ENCODE data around the gene RIMBP2.

RIMBP2 gene

DNA sequence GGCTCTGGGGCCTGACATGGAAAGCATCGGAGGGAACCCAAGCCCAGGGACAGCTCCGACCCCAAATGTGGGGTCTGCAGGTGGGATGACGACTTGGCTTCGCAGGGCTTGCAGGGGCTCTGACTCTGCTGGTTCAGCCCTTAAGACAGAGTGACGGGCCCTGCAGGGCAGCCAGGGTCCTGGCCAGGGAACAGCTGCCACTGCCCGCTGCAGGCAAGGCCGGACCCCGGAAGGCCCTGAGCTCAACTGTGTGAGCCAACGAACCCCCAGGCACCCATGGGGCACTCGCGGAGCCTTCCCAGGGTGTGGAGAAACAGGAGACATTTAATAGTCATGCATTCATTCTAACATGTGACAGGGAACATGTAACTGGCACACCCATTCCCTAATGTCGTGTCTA, 257.8 kb downstream of the RIMBP2 start:
- no peak for DNase-seq

GRCh38 chr12:130457215-130457614, 258.9 kb downstream of the RIMBP2 start:
- no peak for DNase-seq

DNA sequence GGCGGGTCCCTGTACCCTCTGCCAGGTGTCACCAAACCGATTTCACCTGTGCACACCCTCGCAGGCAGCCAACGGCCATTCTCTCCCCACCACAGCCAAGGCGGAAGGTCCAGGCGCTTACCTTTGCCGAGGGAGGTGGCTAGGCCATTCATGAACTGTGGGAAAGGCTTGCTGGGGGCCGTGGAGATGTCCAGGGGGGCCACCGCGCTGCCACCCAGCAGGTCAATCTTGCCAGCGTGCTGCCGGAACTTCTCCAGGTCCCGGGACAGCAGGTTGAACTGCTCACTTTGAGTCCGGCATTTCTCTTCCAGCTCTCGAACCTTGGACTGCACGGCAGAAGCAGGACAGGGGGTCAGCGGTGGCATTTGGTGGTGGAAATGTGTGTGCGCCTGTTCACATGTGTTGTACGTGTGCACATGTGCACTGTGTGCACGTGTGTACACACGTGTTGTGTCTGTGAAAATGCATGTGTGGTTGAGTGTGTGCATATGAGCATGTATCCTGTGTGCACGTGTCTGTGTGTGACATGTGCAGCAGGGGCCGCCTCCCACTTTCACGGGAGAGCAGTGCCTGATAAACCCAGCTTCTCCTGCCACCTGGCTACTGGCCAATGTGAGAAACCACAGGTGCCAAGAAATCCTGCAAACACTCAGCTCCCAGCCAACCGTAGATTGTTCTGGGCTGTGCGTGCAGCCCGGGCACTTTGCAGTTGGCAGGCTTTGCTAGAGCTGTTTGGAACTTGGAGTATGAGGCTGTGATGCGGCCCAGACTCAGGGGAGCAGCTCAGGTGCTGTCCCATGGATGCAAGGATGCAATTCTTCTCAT, 259.5 kb downstream of the RIMBP2 start:
- no peak for DNase-seq

- DNase-seq, result no peak
Observed at GRCh38 chr12:130455161-130455560, 260.9 kb downstream of the RIMBP2 start.

GRCh38 chr12:130454296-130454695, 261.8 kb downstream of the RIMBP2 start:
- DNase-seq, result no peak

DNA sequence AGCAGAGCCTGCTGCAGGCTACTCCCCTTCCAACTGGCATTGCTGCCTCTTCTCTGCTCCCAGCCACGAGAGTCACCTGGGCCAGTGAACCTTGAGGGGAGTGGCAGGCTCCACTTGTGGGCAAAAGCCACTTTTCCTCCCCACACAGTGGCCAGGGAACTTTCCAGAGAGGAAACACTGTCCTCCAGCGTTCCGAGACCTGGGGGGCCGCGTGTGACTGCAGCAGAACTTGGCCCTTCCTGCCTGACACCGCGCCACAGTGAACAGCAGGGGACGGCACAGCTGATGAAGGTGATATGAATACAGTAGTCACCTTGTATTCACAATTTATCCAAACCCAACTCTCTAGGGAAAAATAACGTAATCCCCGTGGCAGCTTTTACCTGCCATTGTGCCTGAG, 263.6 kb downstream of the RIMBP2 start:
- DNase-seq, result no peak

DNA sequence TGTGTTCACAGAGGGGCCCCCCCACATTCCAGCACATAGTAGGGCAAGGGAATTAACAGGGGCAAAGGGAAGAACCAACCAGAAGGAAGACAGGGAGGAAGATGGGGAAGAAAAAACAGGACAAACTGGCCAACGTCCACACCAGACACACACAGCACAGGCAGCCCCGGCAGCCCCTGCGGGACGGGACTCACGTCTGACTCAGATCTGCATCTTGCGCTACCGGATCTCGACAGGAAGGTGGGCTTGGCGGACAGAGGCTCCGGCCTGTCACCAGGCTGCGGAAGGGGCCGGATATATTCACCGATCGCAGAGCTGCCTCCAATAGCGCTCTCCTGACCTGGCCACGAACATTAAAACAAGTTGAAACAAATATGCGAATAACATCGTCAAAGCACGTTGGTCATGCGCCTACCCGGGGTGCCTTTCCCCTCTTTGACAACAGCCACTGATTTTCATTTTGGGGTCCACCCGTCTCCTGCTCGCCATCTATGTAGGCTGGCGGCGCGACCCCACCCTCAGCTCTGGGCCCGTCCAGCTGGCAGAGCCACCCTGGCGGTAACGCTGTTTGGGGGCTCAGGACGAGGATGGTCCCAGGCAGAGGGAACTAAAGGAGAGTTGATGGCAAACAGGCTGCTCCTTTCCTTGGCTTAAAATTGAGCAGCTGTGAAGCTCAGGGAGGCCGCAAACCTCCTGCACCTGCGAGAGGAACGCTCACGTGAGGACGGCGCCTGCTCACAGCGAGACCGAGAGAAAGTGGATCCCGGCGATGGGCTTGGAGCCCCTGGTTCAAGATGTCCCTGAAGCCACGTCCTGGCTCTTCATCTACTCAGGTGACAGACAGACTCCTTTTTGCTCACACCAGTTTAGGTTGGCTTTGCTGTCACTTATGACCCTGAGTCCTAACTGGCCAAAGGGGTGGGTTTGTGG, 264.8 kb downstream of the RIMBP2 start:
- no peak for DNase-seq

DNA sequence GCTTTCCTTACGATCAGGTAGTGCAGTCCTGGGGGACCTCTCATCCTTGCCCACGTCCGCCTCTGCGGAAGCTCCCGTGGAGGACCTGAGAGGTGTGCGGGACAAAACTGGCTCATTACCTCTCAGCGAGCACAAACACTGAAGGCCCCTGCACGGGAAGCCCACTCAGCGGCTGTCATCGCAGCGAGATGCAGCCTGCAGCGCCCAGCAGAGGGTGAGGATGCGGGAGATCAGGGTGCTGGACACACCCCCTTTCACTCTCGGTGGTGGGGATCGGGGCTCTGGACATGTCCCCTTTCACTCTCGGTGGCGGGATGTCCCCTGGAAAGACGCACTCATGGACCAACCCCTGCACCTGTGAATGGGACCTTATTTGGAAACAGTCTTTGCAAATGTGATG, 266.8 kb downstream of the RIMBP2 start:
- no peak for DNase-seq

GRCh38 chr12:130448044-130448821, 267.9 kb downstream of the RIMBP2 start:
- no peak for DNase-seq

- no peak for DNase-seq
Observed at GRCh38 chr12:130447655-130447965, 268.5 kb downstream of the RIMBP2 start.

- no peak for DNase-seq
Observed at GRCh38 chr12:130446846-130447654, 269.0 kb downstream of the RIMBP2 start.

- DNase-seq, result no peak
Observed at GRCh38 chr12:130444986-130445385, 271.1 kb downstream of the RIMBP2 start.

- DNase-seq, result no peak
Observed at GRCh38 chr12:130444061-130444460, 272.0 kb downstream of the RIMBP2 start.

- DNase-seq, result no peak
Observed at GRCh38 chr12:130441771-130442760, 274.0 kb downstream of the RIMBP2 start.

DNA sequence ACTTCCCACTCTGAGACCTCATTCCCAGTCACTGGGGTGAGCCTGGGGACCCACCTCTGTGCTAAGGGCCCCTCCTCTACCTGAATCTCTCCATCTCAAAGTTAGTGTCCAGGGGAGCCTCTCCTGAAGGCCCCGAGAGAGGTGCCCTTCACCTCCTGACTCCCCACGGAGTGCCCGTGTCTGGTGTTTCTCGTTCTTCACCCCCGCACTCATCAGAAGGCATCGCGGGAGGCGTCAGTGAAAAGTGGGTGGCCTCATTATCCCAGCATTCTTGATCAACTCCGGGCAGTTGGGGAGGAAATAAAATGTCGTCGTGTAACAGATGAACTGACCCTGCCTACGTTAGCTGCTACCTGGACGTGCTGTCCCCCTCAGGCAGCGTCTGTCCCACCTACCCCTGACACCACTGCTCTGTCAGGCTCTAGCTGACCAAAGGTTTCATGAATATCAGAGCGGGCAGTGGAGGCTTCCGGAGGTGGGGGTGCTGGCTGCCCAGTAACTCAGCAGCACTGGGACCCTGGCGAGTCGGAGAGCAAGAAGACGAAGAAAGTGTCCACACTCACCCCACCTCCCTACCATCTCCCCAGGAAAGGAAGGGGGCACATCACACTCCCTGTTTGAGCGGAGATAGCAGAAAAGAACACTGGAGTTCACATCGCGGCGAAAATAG, 275.6 kb downstream of the RIMBP2 start:
- DNase-seq, result no peak

GRCh38 chr12:130439250-130439649, 276.8 kb downstream of the RIMBP2 start:
- DNase-seq, result no peak

DNA sequence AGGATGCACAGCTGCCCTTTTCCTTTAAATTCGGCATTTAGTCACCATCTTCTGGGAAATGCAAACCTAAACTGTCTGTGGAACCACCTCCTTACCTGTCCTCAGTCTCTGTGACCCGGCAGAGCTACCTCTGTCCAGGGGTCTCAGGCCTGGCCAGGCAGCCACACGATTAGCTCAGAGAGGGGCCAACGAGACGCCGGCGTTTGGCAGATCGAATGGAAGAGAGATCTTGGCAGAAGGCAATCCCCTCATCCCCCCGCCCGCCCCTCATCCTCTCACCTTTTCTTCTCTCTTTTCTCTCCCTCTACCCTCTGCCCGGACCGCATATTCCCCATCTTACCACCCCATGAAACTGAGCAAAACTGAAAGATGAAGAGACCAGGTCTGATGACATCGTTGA, 277.4 kb downstream of the RIMBP2 start:
- no peak for DNase-seq

DNA sequence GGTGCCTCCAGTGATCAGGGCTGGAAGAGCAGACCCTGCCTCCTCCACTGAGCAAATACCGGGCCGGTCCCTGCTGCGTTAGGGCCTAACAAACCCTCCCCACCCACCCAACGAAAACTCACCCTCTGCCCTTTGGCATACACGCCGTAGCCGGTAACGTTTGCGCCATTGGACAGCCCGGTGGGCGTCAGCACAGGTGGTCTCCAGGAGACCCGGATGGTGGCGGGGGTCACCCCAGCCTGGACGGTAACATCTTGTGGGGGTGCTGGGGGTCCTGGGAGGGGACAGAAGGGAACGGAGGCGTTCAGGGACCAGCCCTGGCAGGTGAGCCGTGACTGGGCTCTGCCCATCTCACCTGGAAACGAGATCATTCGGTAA, 277.9 kb downstream of the RIMBP2 start:
- no peak for DNase-seq

DNA sequence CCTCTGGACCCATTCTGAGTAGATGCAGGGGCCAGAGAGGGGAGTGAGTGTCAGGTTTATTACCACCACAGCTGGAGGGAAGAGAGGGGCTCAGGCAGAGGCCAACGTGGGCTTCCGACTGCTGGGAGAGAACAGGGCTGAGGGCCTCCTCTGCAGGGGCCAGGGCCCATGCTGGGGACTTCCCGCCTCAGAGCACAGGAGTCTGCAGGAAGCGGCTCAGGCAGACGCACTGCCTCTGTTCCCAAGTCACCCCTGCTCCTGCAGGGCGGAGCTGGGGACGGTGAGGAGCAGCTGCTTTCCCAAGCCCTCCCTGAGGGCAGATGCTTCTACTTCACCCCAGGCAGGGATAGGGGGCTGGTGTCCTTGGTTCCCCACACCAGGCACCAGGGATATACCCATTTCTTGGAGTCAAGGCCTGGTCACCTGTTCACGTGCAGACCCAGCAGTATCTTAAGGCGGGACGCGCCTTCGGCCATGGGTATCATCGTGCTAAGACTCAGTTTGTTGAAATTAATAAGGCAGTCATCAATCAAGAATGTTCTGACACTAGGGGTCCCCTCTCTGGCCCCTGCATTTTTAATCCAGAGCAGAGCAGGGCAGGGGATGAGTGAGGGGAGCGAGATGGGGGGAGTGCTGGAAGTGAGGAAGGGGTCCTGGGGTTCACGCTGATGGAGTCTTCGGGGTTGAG, 278.4 kb downstream of the RIMBP2 start:
- DNase-seq, result no peak

All from stimulated activated naive CD4-positive, alpha-beta T cell (primary cell).